Stimulated activated CD4-positive, alpha-beta T cell treated with anti-CD3 and anti-CD28 coated beads, Interleukin-4, amount 100 ng/mL, for 48 hours (primary cell): ENCODE data around the gene PRELID3B.

Source experiments
- DNase-seq, 2 donors: peaks; one replicate each; pipeline ENCODE4 v3.0.0-alpha.2; 2020; ENCODE audit warnings: low read depth in 2 of 2

Gene PRELID3B

GRCh38 chr20:59042151-59042795 lies at the start of gene PRELID3B:
PRELID3B (minus strand) TSS chr20:59042786; CDS start chr20:59042730, 56 bp downstream.
- DNase-seq: no peak

- peak; percentile 79 to 89 for DNase-seq
Observed at GRCh38 chr20:59087829-59088433, 45.3 kb upstream of the PRELID3B start.

GRCh38 chr20:59086923-59087322 lies 44.3 kb upstream of the PRELID3B start:
- no peak for DNase-seq

- no peak for DNase-seq
Observed at GRCh38 chr20:59084041-59084850, 41.7 kb upstream of the PRELID3B start.

DNA sequence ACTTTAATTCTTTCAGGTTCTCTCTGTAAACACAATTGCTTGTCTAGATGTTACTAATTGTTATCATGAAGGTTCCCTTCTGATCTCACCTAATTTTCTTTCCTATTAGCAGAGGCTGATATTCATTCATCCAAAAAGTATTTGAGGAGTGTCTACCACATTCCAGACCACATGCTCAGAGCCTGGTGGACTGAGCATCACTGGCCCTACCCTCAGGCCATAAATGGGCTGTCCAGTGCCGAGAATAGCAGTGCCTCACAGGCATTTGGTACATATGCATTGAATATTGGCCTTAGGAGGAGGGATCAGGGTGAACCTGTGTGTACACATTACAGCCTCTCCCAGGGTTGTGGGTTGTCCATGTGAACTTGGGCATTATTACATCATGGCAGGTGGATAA lies 40.4 kb upstream of the PRELID3B start:
- no peak for DNase-seq

DNA sequence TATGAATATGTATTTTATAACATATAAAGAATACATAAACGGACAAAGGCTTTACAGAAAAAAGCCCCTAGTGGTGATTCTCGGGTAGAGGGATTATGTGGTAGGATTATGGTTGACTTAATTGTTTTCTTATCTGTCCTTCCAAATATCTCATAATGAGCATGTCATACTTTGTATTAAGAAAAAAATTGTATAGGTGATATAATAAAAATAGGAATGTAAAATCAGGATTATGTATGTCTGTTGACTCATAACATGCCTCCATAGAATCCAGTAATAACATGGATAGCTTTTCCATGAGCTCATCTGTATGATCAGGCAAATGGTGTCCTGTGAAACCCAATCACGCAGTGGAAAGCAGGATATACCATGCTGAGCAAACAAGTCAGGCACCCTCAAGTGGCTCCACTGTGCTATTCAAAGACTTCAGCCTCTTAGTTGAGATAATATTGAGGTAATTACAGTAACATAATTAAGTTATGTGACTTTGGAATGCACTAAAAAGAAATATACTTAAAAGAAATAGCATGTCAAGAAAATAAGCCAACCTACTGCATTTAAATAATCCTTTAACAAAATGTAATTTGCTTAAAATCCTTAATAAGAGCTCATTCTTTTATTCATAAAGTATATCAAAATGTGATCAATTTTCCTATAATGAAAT lies 39.6 kb upstream of the PRELID3B start:
- DNase-seq: no peak

DNA sequence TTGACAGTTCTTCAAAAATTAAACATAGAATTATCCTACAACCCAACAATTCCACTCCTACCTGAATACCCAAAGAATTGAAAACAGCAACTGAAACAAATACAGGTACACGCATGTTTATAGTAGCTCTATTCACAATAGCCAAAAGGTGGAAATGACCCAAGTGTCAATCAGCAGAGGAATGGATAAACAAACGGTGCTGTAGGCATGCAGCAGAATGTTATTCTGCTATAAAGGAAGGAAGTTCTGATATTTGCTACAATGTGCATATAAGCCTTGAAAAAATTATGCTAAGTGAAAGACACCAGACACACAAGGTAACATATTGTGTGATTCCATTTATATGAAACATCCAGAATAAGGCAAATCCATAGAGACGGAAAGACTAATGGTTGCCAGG lies 38.5 kb upstream of the PRELID3B start:
- no peak for DNase-seq

DNA sequence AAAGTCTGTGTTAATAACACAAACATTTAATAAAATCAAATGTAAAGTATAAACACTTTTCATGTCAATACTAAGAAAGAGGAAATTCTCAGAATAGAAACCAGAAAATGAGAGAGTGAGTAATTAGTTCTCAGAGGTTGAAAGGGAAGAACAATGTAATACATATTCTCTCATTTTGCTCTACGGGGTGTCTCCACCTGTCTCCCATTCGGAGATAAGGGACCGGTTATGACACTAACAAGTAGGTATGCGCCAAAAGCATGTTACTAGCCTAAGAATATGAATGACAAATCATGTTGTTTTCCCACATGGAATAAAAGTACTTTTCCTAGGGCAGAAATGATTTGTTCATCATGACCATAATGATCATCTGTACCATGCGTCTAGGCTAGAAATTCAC lies 35.6 kb upstream of the PRELID3B start:
- DNase-seq: no peak

GRCh38 chr20:59077705-59078104 lies 35.1 kb upstream of the PRELID3B start:
- no peak for DNase-seq

GRCh38 chr20:59075934-59076508 lies 33.4 kb upstream of the PRELID3B start:
- DNase-seq: no peak

- DNase-seq: peak in 1 of 2 donors; percentile 16
Observed at GRCh38 chr20:59074456-59074855, 31.9 kb upstream of the PRELID3B start.

DNA sequence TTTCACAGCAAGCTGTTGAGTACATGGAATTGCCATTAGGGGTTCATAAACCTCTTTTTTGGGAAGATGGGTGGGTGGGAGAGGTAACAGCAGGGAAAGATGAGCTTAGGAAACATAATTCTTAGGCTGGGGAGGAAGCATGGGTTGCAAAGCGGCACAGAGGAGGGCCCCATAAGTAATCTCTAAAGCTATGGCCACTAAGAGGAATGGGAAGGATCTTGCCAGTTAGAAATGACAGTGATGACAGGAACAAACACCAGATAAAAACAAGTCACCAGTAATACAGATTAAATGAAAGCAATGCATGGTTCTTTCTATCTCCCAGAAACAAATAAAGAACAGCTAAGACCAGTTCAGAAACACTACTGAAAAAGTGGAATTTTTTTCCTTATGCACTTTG lies 31.0 kb upstream of the PRELID3B start:
- no peak for DNase-seq

DNA sequence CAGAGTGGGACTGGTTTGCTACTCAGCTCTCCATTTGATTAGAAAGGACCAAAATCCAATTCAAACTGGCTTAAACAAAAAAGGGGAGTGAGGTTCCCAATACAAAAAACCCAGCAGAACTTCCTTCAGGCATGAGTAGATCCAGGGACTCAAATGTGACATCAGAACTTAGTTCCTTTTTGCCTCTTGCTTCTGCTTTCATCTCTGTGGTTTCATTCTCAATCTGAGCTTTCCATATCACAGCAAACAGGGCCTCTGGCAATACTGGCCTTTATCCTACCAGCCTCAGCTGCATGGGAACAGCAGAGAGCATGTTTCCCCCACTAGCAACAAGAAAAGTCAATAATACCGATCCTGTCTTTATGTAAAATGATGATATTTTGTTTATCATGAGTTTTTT lies 28.6 kb upstream of the PRELID3B start:
- DNase-seq: no peak

DNA sequence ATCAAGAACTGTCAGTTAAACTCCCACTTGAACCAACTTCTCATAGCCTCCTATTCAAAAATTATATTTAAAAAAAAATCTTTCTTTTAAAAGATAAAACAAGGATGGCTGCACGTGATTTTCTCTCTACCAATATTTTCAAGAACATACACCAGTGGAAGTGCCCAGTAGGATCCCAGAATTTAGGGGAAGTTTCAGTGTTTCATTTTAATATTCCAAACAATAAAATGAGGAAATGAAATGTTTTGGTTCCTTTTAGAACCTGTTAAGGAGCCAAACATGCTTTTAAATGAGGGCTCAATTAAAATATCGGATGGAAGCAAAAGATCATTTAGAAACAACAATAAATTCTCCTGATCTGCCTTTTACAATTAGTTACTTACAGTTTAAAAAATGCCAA lies 26.4 kb upstream of the PRELID3B start:
- no peak for DNase-seq

DNA sequence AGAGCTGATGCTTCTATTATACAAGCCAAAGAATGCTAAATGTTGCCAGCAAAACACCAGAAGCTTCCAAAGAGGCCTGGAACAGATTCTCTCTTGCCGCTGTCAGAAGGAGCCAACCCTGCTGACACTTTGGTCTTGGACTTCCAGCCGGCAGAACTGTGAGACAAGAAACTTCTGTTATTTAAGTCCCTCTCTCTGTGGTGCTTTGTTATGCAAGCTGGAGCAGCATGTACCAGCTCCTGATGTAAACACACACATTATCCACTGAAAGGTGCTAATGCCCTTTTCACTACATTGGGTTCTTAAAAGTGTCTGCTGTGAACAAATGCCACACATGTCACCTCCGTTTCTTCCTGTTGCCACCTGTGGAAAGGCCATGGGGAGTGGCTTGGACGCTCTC lies 25.9 kb upstream of the PRELID3B start:
- DNase-seq: no peak

- DNase-seq: no peak
Observed at GRCh38 chr20:59064214-59064722, 21.7 kb upstream of the PRELID3B start.

DNA sequence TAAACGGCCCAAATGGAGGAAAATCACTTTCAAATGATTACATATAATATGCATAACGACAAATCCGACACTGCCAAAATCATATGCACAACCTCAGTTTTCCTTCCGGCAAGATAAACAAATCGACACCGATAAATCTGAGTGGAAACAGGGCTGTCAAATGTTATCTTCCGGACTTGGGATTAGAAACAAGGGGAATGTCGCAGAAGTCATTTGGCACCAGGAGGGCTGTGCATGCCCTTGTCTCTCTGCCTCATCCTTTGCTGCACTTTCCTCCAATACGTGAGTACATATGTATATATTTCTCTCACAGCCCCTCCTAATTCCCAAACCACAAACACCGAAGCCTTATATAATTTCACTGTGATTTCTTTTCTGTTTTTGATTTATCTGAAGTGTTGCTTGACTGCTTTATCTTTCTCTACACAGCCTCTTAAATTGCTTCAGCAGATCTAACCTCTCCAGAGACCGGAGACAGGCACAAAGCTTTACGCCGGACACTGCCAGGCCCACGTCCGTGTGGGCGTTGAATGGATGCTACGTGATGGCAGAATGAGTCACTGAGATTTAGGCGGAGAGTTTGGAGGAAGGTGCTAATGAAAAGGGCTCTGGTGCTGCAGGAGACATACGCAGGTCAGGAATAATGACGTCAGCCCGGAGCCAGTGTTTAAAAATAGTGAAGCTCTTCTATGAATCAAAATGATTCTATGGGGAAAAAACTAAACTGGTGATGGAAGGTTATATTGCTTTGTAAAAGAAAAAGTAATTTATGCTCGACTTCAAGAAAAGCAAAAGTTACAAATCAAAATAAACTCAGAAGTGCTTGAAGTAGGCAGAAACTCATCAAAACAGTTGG lies 21.0 kb upstream of the PRELID3B start:
- DNase-seq: no peak

- no peak for DNase-seq
Observed at GRCh38 chr20:59062081-59062480, 19.5 kb upstream of the PRELID3B start.

- DNase-seq: no peak
Observed at GRCh38 chr20:59055302-59055701, 12.7 kb upstream of the PRELID3B start.

- no peak for DNase-seq
Observed at GRCh38 chr20:59051666-59052185, 9.1 kb upstream of the PRELID3B start.

DNA sequence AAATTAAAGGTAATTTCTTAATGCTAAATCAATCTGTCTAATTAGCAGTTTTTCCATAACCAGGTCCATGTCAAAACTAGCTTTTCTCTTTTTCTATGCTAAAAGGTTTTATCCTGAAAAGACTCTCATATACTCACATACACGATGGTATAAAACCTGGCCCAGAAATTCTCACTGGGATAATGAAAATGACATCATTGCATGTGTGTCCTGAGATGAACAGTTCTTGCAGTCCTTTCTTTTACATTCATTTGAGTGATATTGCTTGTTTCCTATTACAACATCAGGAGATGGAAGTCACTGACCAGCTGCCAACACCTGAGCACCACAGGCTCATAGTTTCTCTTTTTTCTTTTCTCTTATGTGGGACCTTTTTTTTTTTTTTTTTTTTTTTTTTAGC lies 7.9 kb upstream of the PRELID3B start:
- no peak for DNase-seq
